GM12878 (cell line): ENCODE data around the gene C1orf87. TPM values are rescaled to one million over a fixed set of nuclear protein-coding genes. Genes with fewer than 3 reads are reported as not detected.

Experiments used
- ATAC-seq: fragments of 200-7000 bp; cut with Tn5 transposase; 3 replicates; pipeline ENCODE4 v1.9.1; 2020; ENCODE audit warnings: mild to moderate bottlenecking, moderate library complexity
- BruUV-seq: library from RNA; stranded (reverse); fragments of 400-500 nt; replicated peaks from 2 replicates; lab custom pipeline; 2021; lab: Mats Ljungman, UMichigan
- CTCF ChIA-PET: fragments of 300-600 bp; sonication (Branson Sonifier 250); formaldehyde crosslinking; extraction: SDS; loops from one replicate; lab custom pipeline; 2021; ENCODE audit warnings: inconsistent platforms; lab: Yijun Ruan, JAX
- POLR2A ChIA-PET: fragments of 350-600 bp; formaldehyde crosslinking; extraction: SDS; loops from one replicate; lab custom pipeline; 2021; ENCODE audit warnings: inconsistent platforms; lab: Charles Lee
- RAD21 ChIA-PET: fragments of 300-600 bp; sonication (Branson Sonifier 250); formaldehyde crosslinking; loops from one replicate; lab custom pipeline; 2023; ENCODE audit warnings: antibody characterized with exemption; ENCODE audit not compliant: unreplicated experiment; lab: Charles Lee
- SMC1A ChIA-PET: fragments of 300-600 bp; sonication (Branson Sonifier 250); formaldehyde crosslinking; loops from one replicate; lab custom pipeline; 2023; ENCODE audit not compliant: unreplicated experiment, uncharacterized antibody; lab: Charles Lee
- DNase-seq: peaks from one replicate; pipeline ENCODE4 v3.0.0-alpha.2; 2011; ENCODE audit warnings: low read depth, low spot score
- FAIRE-seq: peaks from 3 replicates; lab custom pipeline; 2011; peaks lifted over from hg19 to GRCh38; lab: Jason Lieb, UNC
- H2AFZ ChIP-seq: 2 replicates; pipeline ENCODE4 v1.6.0; 2011; ENCODE audit warnings: low read depth, low read length, control low read depth; ENCODE audit not compliant: control insufficient read depth
- H3K27ac ChIP-seq: 2 replicates; pipeline ENCODE4 v1.5.1; 2011; ENCODE audit warnings: control low read depth; ENCODE audit not compliant: control insufficient read depth, insufficient read depth
- H3K27me3 ChIP-seq, 2 experiments: replicated peaks in 1 of 2; 2 replicates each; pipeline versions ENCODE4 v1.6.0 to v1.6.1; 2011; ENCODE audit warnings: low read length in 1 of 2; ENCODE audit not compliant: control insufficient read depth in 2 of 2, insufficient read depth in 2 of 2
- H3K36me3 ChIP-seq, 2 experiments: 2 replicates each; pipeline ENCODE4 v1.5.1; 2011; ENCODE audit warnings: low read length in 1 of 2; ENCODE audit not compliant: control insufficient read depth in 2 of 2, insufficient read depth in 2 of 2
- H3K4me1 ChIP-seq: 2 replicates; pipeline ENCODE4 v1.6.1; 2011; ENCODE audit warnings: mild to moderate bottlenecking, low read length, moderate library complexity, mixed read lengths; ENCODE audit not compliant: control insufficient read depth, insufficient read depth
- H3K4me2 ChIP-seq: 2 replicates; pipeline ENCODE4 v1.6.0; 2011; ENCODE audit warnings: control low read depth; ENCODE audit not compliant: control insufficient read depth, insufficient read depth
- H3K4me3 ChIP-seq: fragments of 200-600 bp; sonication (generic); 2 replicates; pipeline ENCODE4 v1.5.1; 2016
- H3K79me2 ChIP-seq: 2 replicates; pipeline ENCODE4 v1.6.0; 2011; ENCODE audit warnings: low read length; ENCODE audit not compliant: control insufficient read depth, insufficient read depth
- H3K9ac ChIP-seq: 2 replicates; pipeline ENCODE4 v1.8.0; 2011; ENCODE audit warnings: low read length, control low read depth, mixed read lengths; ENCODE audit not compliant: control insufficient read depth, insufficient read depth
- H3K9me3 ChIP-seq: replicated peaks from 3 replicates; pipeline ENCODE4 v1.5.1; 2011; ENCODE audit warnings: mild to moderate bottlenecking, low read length; ENCODE audit not compliant: control insufficient read depth, insufficient read depth
- H4K20me1 ChIP-seq: 2 replicates; pipeline ENCODE4 v1.6.0; 2011; ENCODE audit not compliant: control insufficient read depth, insufficient read depth
- BRCA1 ChIP-seq: IDR thresholded peaks from 2 replicates; pipeline ENCODE4 v1.6.1; 2011; ENCODE audit warnings: low read depth, low read length, improper control_type of control experiment
- CBFB ChIP-seq: IDR thresholded peaks from 2 replicates; pipeline ENCODE4 v1.6.1; 2016; ENCODE audit warnings: antibody characterized with exemption, low read depth
- CREM ChIP-seq: IDR thresholded peaks from 2 replicates; pipeline ENCODE4 v1.6.1; 2014; ENCODE audit warnings: antibody characterized with exemption, low read depth
- E2F4 ChIP-seq: IDR thresholded peaks from 2 replicates; pipeline ENCODE4 v1.6.1; 2012; ENCODE audit warnings: low read depth, low read length, improper control_type of control experiment
- HCFC1 ChIP-seq: fragments of 150-350 bp; IDR thresholded peaks from 2 replicates; pipeline ENCODE4 v1.6.1; 2014; ENCODE audit warnings: low read length
- HDAC2 ChIP-seq: fragments of 200-600 bp; sonication (generic); IDR thresholded peaks from 2 replicates; pipeline ENCODE4 v1.6.1; 2017
- IKZF2 ChIP-seq, 2 experiments: fragments of 450-650 bp; IDR thresholded peaks; 2 replicates each; pipeline ENCODE4 v1.6.1; 2017; ENCODE audit warnings: mild to moderate bottlenecking in 2 of 2, moderate library complexity in 2 of 2
- KAT2A ChIP-seq: conservative IDR thresholded peaks from 2 replicates; pipeline ENCODE4 v1.6.1; 2011; ENCODE audit warnings: low read depth, low read length; ENCODE audit not compliant: control insufficient read depth
- MAX ChIP-seq: IDR thresholded peaks from 2 replicates; pipeline ENCODE4 v1.6.1; 2012; ENCODE audit warnings: low read depth, low read length, improper control_type of control experiment
- MEF2A ChIP-seq: IDR thresholded peaks from 2 replicates; pipeline ENCODE4 v1.6.1; 2011; ENCODE audit warnings: low read depth, mild to moderate bottlenecking, low read length, moderate library complexity; ENCODE audit not compliant: insufficient read depth
- NBN ChIP-seq: fragments of 450-650 bp; IDR thresholded peaks from 2 replicates; pipeline ENCODE4 v1.6.1; 2016
- POLR2A ChIP-seq: IDR thresholded peaks from 2 replicates; pipeline ENCODE4 v1.6.1; 2011; ENCODE audit warnings: low read depth, mild to moderate bottlenecking, low read length
- RB1 ChIP-seq: fragments of 450-650 bp; formaldehyde crosslinking; IDR thresholded peaks from 2 replicates; pipeline ENCODE4 v1.6.1; 2017; ENCODE audit warnings: mild to moderate bottlenecking, borderline replicate concordance
- RELB ChIP-seq: fragments of 450-650 bp; IDR thresholded peaks from 2 replicates; pipeline ENCODE4 v1.6.1; 2017; ENCODE audit warnings: low read depth, mild to moderate bottlenecking, moderate library complexity
- ZNF207 ChIP-seq: fragments of 450-650 bp; IDR thresholded peaks from 2 replicates; pipeline ENCODE4 v1.6.1; 2014; ENCODE audit warnings: antibody characterized with exemption, mild to moderate bottlenecking, borderline replicate concordance
- WGBS: methylation state at CpG from one replicate; pipeline ENCODE4 v1.1.6; 2016; ENCODE audit warnings: low lambda C conversion rate; ENCODE audit not compliant: insufficient replicate concordance, insufficient coverage; ENCODE audit errors: missing lambda C conversion rate; 5-methylcytosine and 5-hydroxymethylcytosine counted together
- in situ Hi-C: fragments of 300-500 bp; cut with MboI; formaldehyde crosslinking; loops from 9 replicates; pipeline ENCODE4 v1.14.3; 2018; ENCODE audit warnings: mixed read lengths
- intact Hi-C: fragments of 100-400 bp; cut with micrococcal nuclease; formaldehyde crosslinking; loops from one replicate; pipeline ENCODE4 v1.14.2; 2022; ENCODE audit not compliant: unreplicated experiment
- polyA plus RNA-seq, 11 experiments: library from polyadenylated mRNA; depleted of rRNA in 4 of 11; unstranded in 6 of 11; stranded (reverse) in 5 of 11; fragments of >200 nt; fragmentation: Nextera tagmentation in 4 of 11; fragmentation: Illumina TruSeq in 1 of 11; extraction: Ambion mirVana in 4 of 11; extraction: Trizol in 1 of 11; gene quantifications; 1 replicate in 1 of 11; 2 replicates in 10 of 11; pipeline versions ENCODE4 v1.2.1 to v1.2.3, GENCODE V29; 2011 to 2016; ENCODE audit warnings: inconsistent platforms in 2 of 11, missing spikeins in 2 of 11, low read depth in 1 of 11
- total RNA-seq, 4 experiments: library from RNA; depleted of rRNA in 3 of 4; stranded (reverse); fragments of >200 nt in 3 of 4; fragmentation: Illumina TruSeq in 1 of 4; extraction: Trizol in 1 of 4; gene quantifications; 2 replicates each; pipeline versions ENCODE4 v1.2.1 to v1.2.3, GENCODE V29; 2013 to 2021
- TF ChIP-seq, protein P1 (sequence below): IDR thresholded peaks from 2 replicates; pipeline ENCODE4 v1.6.1; 2011; ENCODE audit warnings: borderline replicate concordance, low read depth, mild to moderate bottlenecking, moderate library complexity, mixed read lengths, low read length; ENCODE audit not compliant: insufficient read depth; ENCODE audit errors: extremely low read length

Gene C1orf87
- total and polyA plus RNA-seq, 10 of the 15 experiments (the other 5 are each of a cell fraction or from before 2014, with no cell fraction given), result not detected

DNA sequence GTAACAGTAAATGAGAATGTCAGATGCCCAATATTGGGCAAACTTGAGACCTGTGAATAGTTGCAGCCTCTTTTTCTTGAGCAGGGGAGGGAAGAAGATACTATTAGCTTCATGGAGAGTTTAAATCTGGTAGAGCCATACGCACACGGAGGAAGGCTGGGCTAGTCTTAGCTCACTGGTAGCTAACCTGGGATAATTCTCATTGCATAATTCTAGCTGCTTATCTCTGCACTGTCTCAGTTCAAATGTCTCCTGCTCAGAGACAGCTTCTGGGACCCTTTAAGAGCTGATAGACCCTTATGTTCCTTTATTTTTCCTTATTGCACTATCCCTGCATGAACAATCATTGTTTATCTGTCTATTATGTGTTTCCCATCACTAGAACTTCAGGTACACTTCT is 8.4 kb downstream of the C1orf87 start:
- H3K4me2 ChIP-seq, result no peak overlapping the region
- ATAC-seq, result no peak
- no peak for FAIRE-seq
- no TSS peak for BruUV-seq
- ChIA-PET SMC1A (no interaction called here), POLR2A (no interaction called here)
- H3K4me1 ChIP-seq, result no peaks in the 10 kb centered on the region
- in situ Hi-C loops, result no loop called here
- H3K36me3 ChIP-seq, result no peaks in the 10 kb centered on the region
- H3K27me3 ChIP-seq, result no peaks in the 10 kb centered on the region
- TF ChIP-seq MEF2A, result no peak
- TF ChIP-seq E2F4, result no peak
- no peak for TF ChIP-seq POLR2A
- no peak for TF ChIP-seq HCFC1
- no peak for TF ChIP-seq MAX
- no peak for TF ChIP-seq RELB
- no peak for TF ChIP-seq IKZF2 (IDR thresholded peaks at IDR 0.05)
- no peak for TF ChIP-seq BRCA1
- TF ChIP-seq KAT2A, result no peak
- no peak for TF ChIP-seq CBFB
- TF ChIP-seq ZNF207, result no peak
- no peak for TF ChIP-seq NBN
- TF ChIP-seq, protein P1, sequence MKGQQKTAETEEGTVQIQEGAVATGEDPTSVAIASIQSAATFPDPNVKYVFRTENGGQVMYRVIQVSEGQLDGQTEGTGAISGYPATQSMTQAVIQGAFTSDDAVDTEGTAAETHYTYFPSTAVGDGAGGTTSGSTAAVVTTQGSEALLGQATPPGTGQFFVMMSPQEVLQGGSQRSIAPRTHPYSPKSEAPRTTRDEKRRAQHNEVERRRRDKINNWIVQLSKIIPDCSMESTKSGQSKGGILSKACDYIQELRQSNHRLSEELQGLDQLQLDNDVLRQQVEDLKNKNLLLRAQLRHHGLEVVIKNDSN, result no peak
- no peak for TF ChIP-seq CREM
- no peak for TF ChIP-seq RB1
- no peak for TF ChIP-seq HDAC2
- TF ChIP-seq, all 136 proteins: peak for 0
- H4K20me1 ChIP-seq, result no peaks in the 10 kb centered on the region
- no peak overlapping the region for H3K9ac ChIP-seq
- 83% methylated on average over 1 of the region's 2 CpGs for WGBS
- ChIA-PET RAD21 (no interaction called here), CTCF (no interaction called here)
- H3K79me2 ChIP-seq, result no peaks in the 10 kb centered on the region
- intact Hi-C loops, result no loop called here
- H3K9me3 ChIP-seq, result no peaks in the 10 kb centered on the region
- no peak overlapping the region for H3K4me3 ChIP-seq
- no peak overlapping the region for H3K27ac ChIP-seq
- no peak for DNase-seq
- no peak overlapping the region for H2AFZ ChIP-seq
